Activated naive CD8-positive, alpha-beta T cell treated with anti-CD3 and anti-CD28 coated beads, Interleukin-2, amount 50 U/mL, for 16 hours (primary cell): ENCODE results near the gene CEP164.
"Not testable (repeated sequence)": the region's sequence is repeated elsewhere in the genome, so short reads cannot be mapped to it uniquely, and the experiment has no call there.

Source experiments
- DNase-seq: peaks from one replicate; pipeline ENCODE4 v3.0.0-alpha.2; 2020; ENCODE audit warnings: low read depth, low spot score

CEP164 gene

GRCh38 chr11:117441146-117441975 is 113.7 kb downstream of the CEP164 start:
- no peak for DNase-seq

- DNase-seq: no peak
Measured at GRCh38 chr11:117442049-117442868, 114.6 kb downstream of the CEP164 start.

- no peak for DNase-seq
Measured at GRCh38 chr11:117442869-117443239, 115.2 kb downstream of the CEP164 start.

- DNase-seq: no peak
Measured at GRCh38 chr11:117443266-117444186, 115.9 kb downstream of the CEP164 start.

GRCh38 chr11:117444256-117444655 is 116.6 kb downstream of the CEP164 start:
- no peak for DNase-seq

- DNase-seq: no peak
Measured at GRCh38 chr11:117444711-117445658, 117.3 kb downstream of the CEP164 start.

GRCh38 chr11:117449111-117449693 is 121.5 kb downstream of the CEP164 start:
- DNase-seq: no peak

GRCh38 chr11:117453886-117454563 is 126.4 kb downstream of the CEP164 start:
- no peak for DNase-seq

GRCh38 chr11:117454564-117454917 is 126.9 kb downstream of the CEP164 start:
- DNase-seq: no peak

- no peak for DNase-seq
Measured at GRCh38 chr11:117456027-117456720, 128.5 kb downstream of the CEP164 start.

GRCh38 chr11:117456721-117457029 is 129.0 kb downstream of the CEP164 start:
- DNase-seq: not testable (repeated sequence)

- no peak for DNase-seq
Measured at GRCh38 chr11:117457031-117457785, 129.6 kb downstream of the CEP164 start.

GRCh38 chr11:117457835-117458234 is 130.2 kb downstream of the CEP164 start:
- no peak for DNase-seq

GRCh38 chr11:117458275-117459122 is 130.8 kb downstream of the CEP164 start:
- DNase-seq: no peak

- DNase-seq: no peak
Measured at GRCh38 chr11:117459123-117459978, 131.7 kb downstream of the CEP164 start.

GRCh38 chr11:117459979-117460300 is 132.3 kb downstream of the CEP164 start:
- DNase-seq: no peak
